Body of pancreas (tissue), 4 donors: ENCODE results near the gene HSPA12B. TPM values are rescaled to one million over a fixed set of nuclear protein-coding genes. Genes with fewer than 3 reads are reported as not detected.

Experiments
- ATAC-seq: fragments of 150-250 bp; one replicate; pipeline ENCODE4 v1.9.1; 2016
- DNase-seq, 4 donors: peaks; one replicate each; pipeline ENCODE4 v3.0.0-alpha.2; 2019
- H3K27ac ChIP-seq, 4 donors: fragments of 200-600 bp; sonication (generic); 1 replicate in 3 of 4; 2 replicates in 1 of 4; pipeline versions ENCODE4 v1.5.1 to v1.6.1; 2016 to 2019; ENCODE audit warnings: mild to moderate bottlenecking in 1 of 4, mixed read lengths in 1 of 4, moderate library complexity in 1 of 4
- H3K27me3 ChIP-seq, 2 donors: fragments of 200-600 bp; sonication (generic); one replicate each; pipeline ENCODE4 v1.6.0; 2016; ENCODE audit warnings: mild to moderate bottlenecking in 1 of 2
- H3K36me3 ChIP-seq, 2 donors: fragments of 200-600 bp; sonication (generic); replicated peaks in 1 of 2; 2 replicates each; pipeline ENCODE4 v1.5.1; 2016; ENCODE audit warnings: low read depth in 2 of 2; ENCODE audit not compliant: insufficient read depth in 1 of 2
- H3K4me1 ChIP-seq: fragments of 200-600 bp; sonication (generic); one replicate; pipeline ENCODE4 v1.6.0; 2016
- H3K4me3 ChIP-seq, 2 donors: fragments of 200-600 bp; sonication (generic); 1 replicate in 1 of 2; 2 replicates in 1 of 2; pipeline ENCODE4 v1.5.1; 2016 to 2019
- H3K9me3 ChIP-seq, 3 donors: fragments of 200-600 bp; sonication (generic); 1 replicate in 2 of 3; 2 replicates in 1 of 3; pipeline ENCODE4 v1.5.1; 2016
- POLR2A ChIP-seq, 3 donors: fragments of 450-650 bp; IDR thresholded peaks; one replicate each; pipeline ENCODE4 v1.6.1; 2016; ENCODE audit warnings: antibody characterized with exemption in 3 of 3, mild to moderate bottlenecking in 2 of 3
- WGBS, 2 donors: methylation state at CpG; one replicate each; pipeline ENCODE4 v1.1.5; 2017; 5-methylcytosine and 5-hydroxymethylcytosine counted together
- intact Hi-C: fragments of 100-400 bp; cut with DNase I; formaldehyde crosslinking; loops from one replicate; pipeline ENCODE4 v1.15.1; 2023
- total RNA-seq, 2 donors: library from RNA; depleted of rRNA; stranded (reverse); fragments of >200 nt; gene quantifications; one replicate each; pipeline ENCODE4 v1.1.0, GENCODE V29; 2016
- TF ChIP-seq, protein P1 (sequence below), 7 experiments: fragments of 450-650 bp in 4 of 7; fragments of 200-600 bp in 3 of 7; sonication (generic) in 3 of 7; IDR thresholded peaks; one replicate each; pipeline ENCODE4 v1.5.1; 2016 to 2019; ENCODE audit warnings: antibody characterized with exemption in 7 of 7

The HSPA12B gene
- total RNA-seq, 2 donors from 2014 or later: 3.3 to 4.4 TPM

DNA sequence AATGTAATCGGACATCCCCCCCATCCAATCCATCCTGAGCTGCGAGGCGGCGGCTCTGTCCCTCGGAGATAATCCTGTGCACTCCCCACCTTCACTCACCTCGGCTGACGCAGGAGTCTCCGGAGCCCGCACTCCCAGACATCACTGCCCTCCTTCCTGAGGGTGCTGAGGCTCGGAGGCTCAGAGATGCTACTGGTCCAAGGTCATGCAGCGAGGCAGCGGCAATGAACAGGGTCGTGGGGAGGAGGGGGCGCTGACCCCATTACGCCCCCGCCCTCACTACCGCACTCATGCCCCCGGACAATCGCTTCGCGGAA is 34.6 kb downstream of the HSPA12B start:
- peaks cover 22% of the 10 kb centered on the region for H3K4me1 ChIP-seq
- H3K27me3 ChIP-seq: no peaks in the 10 kb centered on the region
- intact Hi-C loops: no loop called here
- WGBS, 2 donors: 0 to 1% methylated on average over 3 to 20 of the region's 21 CpGs
- DNase-seq (no peak), ATAC-seq (no peak)
- TF ChIP-seq, protein P1, sequence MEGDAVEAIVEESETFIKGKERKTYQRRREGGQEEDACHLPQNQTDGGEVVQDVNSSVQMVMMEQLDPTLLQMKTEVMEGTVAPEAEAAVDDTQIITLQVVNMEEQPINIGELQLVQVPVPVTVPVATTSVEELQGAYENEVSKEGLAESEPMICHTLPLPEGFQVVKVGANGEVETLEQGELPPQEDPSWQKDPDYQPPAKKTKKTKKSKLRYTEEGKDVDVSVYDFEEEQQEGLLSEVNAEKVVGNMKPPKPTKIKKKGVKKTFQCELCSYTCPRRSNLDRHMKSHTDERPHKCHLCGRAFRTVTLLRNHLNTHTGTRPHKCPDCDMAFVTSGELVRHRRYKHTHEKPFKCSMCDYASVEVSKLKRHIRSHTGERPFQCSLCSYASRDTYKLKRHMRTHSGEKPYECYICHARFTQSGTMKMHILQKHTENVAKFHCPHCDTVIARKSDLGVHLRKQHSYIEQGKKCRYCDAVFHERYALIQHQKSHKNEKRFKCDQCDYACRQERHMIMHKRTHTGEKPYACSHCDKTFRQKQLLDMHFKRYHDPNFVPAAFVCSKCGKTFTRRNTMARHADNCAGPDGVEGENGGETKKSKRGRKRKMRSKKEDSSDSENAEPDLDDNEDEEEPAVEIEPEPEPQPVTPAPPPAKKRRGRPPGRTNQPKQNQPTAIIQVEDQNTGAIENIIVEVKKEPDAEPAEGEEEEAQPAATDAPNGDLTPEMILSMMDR (IDR thresholded peaks at IDR 0.05): no peak
- no peak for TF ChIP-seq POLR2A (IDR thresholded peaks at IDR 0.05)
- no peaks in the 10 kb centered on the region for H3K36me3 ChIP-seq
- H3K4me3 ChIP-seq: peak overlapping the region in 1 of 2 donors; percentile 42
- no peaks in the 10 kb centered on the region for H3K9me3 ChIP-seq
- H3K27ac ChIP-seq: no peak overlapping the region

DNA sequence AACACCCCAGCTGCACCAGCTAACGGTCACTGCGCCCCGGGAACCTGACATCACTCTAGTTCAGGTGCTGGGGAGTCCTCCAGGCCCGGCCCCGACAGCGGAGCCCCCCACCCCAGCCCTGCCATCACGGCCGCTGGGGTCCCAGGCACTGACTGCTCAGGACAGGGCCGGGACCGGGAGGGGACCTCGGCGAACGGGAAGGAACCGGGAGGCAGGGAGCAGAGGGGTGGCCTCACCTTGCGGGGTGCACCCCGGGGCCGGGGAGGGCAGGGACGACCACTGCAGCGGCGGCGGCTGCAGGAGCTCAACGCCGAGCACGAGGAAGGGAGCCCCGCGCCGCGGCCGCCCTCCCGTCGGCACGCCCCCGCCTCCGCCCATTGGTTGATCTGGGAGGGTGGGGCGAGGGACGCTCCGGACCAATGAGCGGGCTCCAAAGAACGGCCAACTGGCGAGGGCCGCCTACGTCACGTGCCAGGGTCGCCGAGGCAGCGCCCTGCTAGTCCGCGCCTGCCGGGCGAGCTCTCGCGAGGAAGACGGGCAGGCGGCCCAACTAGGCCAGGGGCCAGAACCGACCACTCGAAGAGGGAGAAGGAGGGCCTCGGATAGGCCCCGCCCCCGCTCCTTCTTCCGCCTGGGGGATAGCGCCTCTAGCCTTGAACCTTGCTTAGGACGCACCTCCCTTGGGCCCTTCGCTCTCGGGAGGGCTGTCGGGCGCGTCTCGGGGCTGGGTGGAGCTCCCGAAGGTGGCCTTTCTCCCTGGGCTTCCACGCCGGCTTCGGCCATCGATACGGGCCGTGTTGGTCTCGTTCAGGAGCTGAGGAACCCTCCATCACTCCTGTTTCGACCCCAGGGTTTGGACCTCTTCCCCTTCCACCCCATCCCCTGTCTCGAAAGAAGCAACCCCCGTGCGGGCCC is 35.2 kb downstream of the HSPA12B start, which contains the start of gene ADISSP:
Gene ADISSP, minus strand, starts transcription at position 327 of the 915 bp plus-strand sequence. CDS start 7,653 bp downstream, outside the sequence.
- Histone ChIP-seq H3K36me3 (no peaks in the 10 kb centered on the region), H3K4me3 (peak within 1 kb of the TSS; percentile 36 to 42), H3K9me3 (no peaks in the 10 kb centered on the region), H3K27me3 (no peaks in the 10 kb centered on the region), H3K4me1 (peaks cover 22% of the 10 kb centered on the region), H3K27ac (peak within 1 kb of the TSS; percentile 75 to 84 (median 79))
- DNase-seq (peak; percentile 98 to 99 (median 98)), ATAC-seq (peak; percentile 96)
- 0 to 1% methylated on average over 20 to 78 of the region's 80 CpGs for WGBS, 2 donors
- peak; percentile 47 to 79 (median 71) for TF ChIP-seq POLR2A (IDR thresholded peaks at IDR 0.05)
- TF ChIP-seq, protein P1 (IDR thresholded peaks at IDR 0.05): peak in 1 of 7 experiments; percentile 24
- intact Hi-C loops: no loop called here

DNA sequence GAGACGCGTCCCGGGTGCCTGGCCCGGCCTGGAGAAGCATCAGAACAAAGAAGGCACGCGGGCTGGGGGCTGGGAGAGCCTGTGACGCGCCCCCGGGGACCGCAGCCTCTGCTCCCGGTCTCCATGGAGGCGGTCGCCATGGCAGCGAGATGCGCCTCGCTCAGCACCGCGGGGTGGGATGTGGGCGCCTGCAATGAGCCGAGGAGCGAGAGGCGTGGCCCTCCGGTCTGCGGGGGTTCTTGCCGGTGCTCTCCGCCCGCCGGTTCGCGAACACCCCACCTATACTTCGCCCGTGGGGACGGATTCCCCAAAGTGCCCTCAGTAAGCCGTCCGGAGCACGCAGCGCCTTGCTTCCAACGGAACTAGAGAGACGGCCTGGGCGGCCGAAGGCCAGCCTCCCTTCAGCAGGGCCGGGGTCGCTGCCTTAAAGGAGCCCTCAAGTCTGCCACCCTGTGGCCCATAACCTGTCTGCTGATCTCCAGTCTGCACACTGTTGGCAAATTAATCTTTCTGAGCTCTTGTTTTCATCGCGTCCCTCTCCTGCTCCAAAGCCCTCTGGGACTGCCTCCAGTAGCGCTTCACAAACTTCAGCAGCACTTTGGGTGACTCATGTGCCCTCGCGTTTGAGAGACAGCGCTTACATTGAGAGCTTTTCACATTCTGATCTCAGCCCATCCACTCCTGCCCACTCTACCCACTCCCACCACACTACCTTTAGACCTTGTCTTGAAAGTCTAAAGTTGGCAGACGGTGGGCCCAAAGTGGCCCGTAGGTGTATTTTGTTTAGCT is 36.1 kb downstream of the HSPA12B start:
- intact Hi-C loops: no loop called here
- H3K4me1 ChIP-seq: peaks cover 22% of the 10 kb centered on the region
- H3K9me3 ChIP-seq: no peaks in the 10 kb centered on the region

DNA sequence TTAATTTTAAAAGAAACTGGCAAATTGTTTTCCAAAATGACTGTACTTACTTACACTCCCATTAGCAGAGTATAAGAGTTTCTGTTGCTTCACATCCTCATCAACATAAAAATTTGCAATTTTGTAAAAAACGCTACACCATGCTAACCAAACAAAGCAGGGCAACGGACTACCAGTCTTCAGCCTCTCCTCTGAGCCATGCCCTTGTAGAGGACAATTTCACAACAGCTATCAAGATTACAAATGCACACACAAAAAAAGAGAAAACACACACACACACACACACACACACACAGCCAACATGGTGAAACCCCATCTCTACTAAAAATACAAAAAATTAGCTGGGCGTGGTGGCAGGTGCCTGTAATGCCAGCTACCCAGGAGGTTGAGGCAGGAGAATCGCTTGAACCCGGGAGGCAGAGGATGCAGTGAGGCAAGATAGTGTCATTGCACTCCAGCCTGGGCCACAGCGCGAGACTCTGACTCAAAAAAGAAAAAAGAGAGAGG is 39.1 kb downstream of the HSPA12B start:
- TF ChIP-seq, protein P1 (IDR thresholded peaks at IDR 0.05): no peak
- 68 to 70% methylated on average over 7 of the region's 7 CpGs for WGBS, 2 donors
- no peak for DNase-seq
- intact Hi-C loops: no loop called here
- Histone ChIP-seq H3K36me3 (no peaks in the 10 kb centered on the region), H3K4me1 (peaks cover 22% of the 10 kb centered on the region), H3K9me3 (no peaks in the 10 kb centered on the region), H3K4me3 (no peak overlapping the region), H3K27me3 (no peaks in the 10 kb centered on the region), H3K27ac (no peak overlapping the region)
- no peak for ATAC-seq

More for the DNA sequence above, 36.1 kb downstream of the HSPA12B start:
- DNase-seq (peak; percentile 64 to 74 (median 72)), ATAC-seq (peak; percentile 47)
- TF ChIP-seq, protein P1 (IDR thresholded peaks at IDR 0.05): peak; percentile 21 to 58 (median 50)
- no peak for TF ChIP-seq POLR2A (IDR thresholded peaks at IDR 0.05)
- Histone ChIP-seq H3K27ac (peak overlapping the region; percentile 75 to 84 (median 79)), H3K27me3 (no peaks in the 10 kb centered on the region), H3K4me3 (peak overlapping the region; percentile 36 to 42), H3K36me3 (no peaks in the 10 kb centered on the region)
- WGBS, 2 donors: 4 to 18% methylated on average over 8 to 50 of the region's 51 CpGs
